T-helper 17 cell (primary cell): ENCODE results near the gene PPP1R3C. TPM values are rescaled to one million over a fixed set of nuclear protein-coding genes. Genes with fewer than 3 reads are reported as not detected.

Experiments used
- ATAC-seq: fragments of 150-1000 bp; cut with Tn5 transposase; 2 replicates; pipeline ENCODE4 v1.10.0; 2021; ENCODE audit warnings: mild to moderate bottlenecking, moderate library complexity
- DNase-seq, 3 donors: peaks; one replicate each; pipeline versions ENCODE4 v3.0.0 to v3.0.0-alpha.2; 2020 to 2021
- H3K9me3 ChIP-seq: one replicate; pipeline ENCODE4 v1.7.0; 2013; ENCODE audit warnings: low read length, mild to moderate bottlenecking; ENCODE audit not compliant: control insufficient read depth, poor library complexity, severe bottlenecking
- H3K27ac Mint-ChIP-seq: one replicate; pipeline ENCODE4 v1.8.0; 2022; ENCODE audit warnings: mild to moderate bottlenecking, moderate library complexity, mixed read lengths
- H3K27me3 Mint-ChIP-seq: one replicate; pipeline ENCODE4 v1.8.0; 2022; ENCODE audit warnings: mixed read lengths
- H3K36me3 Mint-ChIP-seq: one replicate; pipeline ENCODE4 v1.8.0; 2022; ENCODE audit warnings: low read depth, mixed read lengths
- H3K4me1 Mint-ChIP-seq: one replicate; pipeline ENCODE4 v1.8.0; 2022; ENCODE audit warnings: mild to moderate bottlenecking, mixed read lengths
- H3K4me3 Mint-ChIP-seq: one replicate; pipeline ENCODE4 v1.8.0; 2022; ENCODE audit warnings: mild to moderate bottlenecking, moderate library complexity, mixed read lengths
- total RNA-seq, 4 donors: library from RNA in 2 of 4; stranded (reverse) in 2 of 4; gene quantifications; one replicate each; pipeline ENCODE4 v1.2.3 and lab custom pipeline; 2022 to 2026

The PPP1R3C gene
- total RNA-seq (under 1 TPM in 1 of 2 donors, not detected in 1; 0.10 TPM), total RNA-seq (lab: John Stamatoyannopoulos, UW) (0 reads per million in 2 donors)

DNA sequence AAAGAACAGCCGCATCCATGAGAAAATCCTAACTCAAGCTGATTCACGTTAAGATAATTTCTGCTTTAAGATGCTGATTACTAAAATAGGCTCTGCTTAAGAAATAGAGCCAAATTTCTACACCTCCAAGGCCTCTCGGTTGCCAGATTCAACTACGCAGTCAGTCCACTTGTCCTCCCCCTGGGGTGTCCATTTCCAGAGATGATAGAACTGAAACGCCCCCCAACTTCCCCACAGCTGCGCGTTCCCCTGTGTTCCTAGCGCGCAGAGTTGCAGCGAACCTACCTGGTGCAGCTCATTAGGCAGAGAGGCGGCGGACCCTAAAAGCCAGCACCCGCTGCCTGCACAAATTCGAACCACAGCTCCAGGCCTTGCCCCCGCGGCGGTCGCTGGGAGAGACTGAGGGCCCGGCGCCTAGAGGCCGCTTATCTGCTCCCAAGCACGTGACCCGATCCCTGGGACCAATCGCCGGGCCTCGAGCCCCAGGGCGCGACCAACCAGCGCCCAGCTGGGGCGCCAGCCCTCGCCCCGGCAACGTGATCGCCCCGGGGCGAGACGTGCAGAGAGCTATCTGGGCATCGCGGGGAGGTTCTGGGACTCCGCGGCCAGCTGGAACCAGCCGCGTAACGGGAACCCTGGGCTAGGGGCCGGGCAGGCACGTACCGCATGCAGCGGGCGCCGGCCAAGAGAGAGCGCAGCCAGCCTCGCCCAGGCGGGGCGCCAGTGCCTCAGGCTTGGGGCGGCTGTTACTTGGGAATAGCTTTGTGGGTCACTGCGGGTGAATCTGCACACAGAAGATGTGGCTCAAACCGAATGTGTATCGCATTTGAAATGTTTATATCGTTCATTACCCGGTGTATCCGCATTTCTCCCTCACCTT is at the start of gene PPP1R3C:
PPP1R3C (minus strand) TSS at position 401 of the 880 bp plus-strand sequence; CDS start at position 299, 102 bp downstream.
- H3K9me3 ChIP-seq, result no peaks in the 10 kb centered on the region
- DNase-seq, result peak in 1 of 3 donors; percentile 4
- H3K4me1 Mint-ChIP-seq, result peaks cover 3% of the 10 kb centered on the region
- peak within 1 kb of the TSS; percentile 65 for H3K4me3 Mint-ChIP-seq
- H3K27me3 Mint-ChIP-seq, result peaks cover 71% of the 10 kb centered on the region
- H3K27ac Mint-ChIP-seq, result no peak within 1 kb of the TSS
- no peaks in the 10 kb centered on the region for H3K36me3 Mint-ChIP-seq
- peak; percentile 81 for ATAC-seq

DNA sequence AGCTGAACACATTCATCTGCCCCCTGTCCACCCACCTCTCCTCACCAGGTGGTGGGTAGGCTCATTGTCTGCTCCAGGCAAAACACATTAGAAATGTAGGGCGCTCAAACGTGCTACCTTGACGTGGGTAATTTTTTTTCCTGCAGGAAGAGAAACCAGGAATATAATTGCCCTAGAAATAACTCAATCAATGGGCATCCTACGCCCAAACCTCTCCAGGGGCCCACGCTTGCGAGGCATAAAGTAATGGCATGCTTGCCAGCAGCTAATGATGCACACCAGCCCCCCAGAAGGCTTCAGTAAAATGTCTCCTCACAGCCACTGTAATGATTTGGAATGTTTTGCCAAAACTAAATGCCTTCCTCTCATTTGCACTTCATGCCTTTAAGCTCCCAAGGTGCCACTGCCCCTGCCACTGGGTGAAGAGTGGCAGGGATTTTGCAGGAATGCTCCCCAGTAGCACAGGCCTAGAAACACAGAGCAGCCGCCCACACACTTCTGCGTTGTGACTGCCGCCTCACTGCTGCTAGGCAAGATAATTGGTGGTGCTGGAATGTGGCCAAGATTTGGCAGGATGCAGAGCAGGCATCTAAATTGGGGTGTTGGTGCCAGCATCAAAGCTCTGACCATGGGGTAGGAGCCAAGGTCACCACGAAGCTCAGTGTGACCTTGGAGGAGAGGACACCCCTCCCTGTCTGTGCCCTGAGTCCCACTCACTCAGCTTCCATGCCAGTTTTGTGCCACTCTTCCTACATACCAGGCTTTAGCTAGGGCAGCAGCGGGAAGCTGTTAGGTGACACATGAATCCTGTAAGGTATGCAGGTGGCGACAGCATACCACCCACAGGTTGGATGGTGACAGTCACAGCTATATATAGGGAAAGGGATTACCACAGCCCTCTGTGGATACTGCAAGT is 48.7 kb upstream of the PPP1R3C start:
- no peak for ATAC-seq
- H3K9me3 ChIP-seq, result no peaks in the 10 kb centered on the region
- DNase-seq, result no peak
- Mint-ChIP-seq H3K27me3 (peaks cover 7% of the 10 kb centered on the region), H3K27ac (no peak overlapping the region), H3K4me3 (no peak overlapping the region), H3K36me3 (no peaks in the 10 kb centered on the region), H3K4me1 (peaks cover 11% of the 10 kb centered on the region)

DNA sequence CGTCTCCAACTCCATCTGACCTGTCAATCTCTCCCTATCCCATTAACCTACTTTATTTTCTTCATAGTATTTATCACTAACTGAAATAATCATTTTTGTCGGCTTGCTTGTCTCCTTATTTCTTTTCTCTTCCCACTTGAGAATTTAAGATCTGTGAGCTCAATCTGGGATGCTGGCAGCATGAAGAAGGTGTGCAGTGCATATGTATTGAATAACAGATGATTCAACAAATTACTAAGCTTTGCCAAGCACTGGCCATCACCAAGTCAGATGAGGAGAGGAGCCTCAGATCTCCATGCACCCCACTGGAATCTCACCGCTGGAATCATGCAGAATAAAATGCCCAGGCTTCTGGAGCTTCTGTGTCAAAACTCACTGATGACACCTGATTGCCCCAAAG is 47.6 kb upstream of the PPP1R3C start:
- H3K4me3 Mint-ChIP-seq, result no peak overlapping the region
- H3K27me3 Mint-ChIP-seq, result no peaks in the 10 kb centered on the region
- no peak for ATAC-seq

DNA sequence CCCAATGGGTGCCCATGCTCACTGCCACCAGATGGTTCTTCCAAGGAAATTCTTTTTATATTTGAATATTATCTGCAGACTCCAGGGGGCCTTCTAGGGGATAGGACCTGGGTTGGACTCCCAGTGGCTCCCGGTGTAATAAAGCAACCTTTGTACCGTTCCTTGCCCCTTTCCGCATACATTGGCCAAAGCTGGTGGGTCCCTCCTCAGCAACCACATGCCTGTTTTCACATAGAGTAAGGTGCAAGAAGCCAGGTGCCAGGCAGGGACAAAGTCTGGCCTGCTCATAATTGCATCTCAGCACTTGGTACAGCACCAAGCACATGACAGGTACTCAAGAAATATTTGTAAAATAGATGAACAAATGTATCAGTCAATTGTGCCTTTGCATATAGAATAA is 46.4 kb upstream of the PPP1R3C start:
- DNase-seq, result no peak
- ATAC-seq, result no peak
- Mint-ChIP-seq H3K27me3 (no peaks in the 10 kb centered on the region), H3K4me3 (no peak overlapping the region), H3K27ac (no peak overlapping the region), H3K4me1 (peaks cover 8% of the 10 kb centered on the region), H3K36me3 (no peaks in the 10 kb centered on the region)
- no peaks in the 10 kb centered on the region for H3K9me3 ChIP-seq

More for the DNA sequence above, 47.6 kb upstream of the PPP1R3C start:
- Mint-ChIP-seq H3K27ac (no peak overlapping the region), H3K4me1 (peaks cover 11% of the 10 kb centered on the region), H3K36me3 (no peaks in the 10 kb centered on the region)
- DNase-seq, result no peak
- H3K9me3 ChIP-seq, result no peaks in the 10 kb centered on the region

DNA sequence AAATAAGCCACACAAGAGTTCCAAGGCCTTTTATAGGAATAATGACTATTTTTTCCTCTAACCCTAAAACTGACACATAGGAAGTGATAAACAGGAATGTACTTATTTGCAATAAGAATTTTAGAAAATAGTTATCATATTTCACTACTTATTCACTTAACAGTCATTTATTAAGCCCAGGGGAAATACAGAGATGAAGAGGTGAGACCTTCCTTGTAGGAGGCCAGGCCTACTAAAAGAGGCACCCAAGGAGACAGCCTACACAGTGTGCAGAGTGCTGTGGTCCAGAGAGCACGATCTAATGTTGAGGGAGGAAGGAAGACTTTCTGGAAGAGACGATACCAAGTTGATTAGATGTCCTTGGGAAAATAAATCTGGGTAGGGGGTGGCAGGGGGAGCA is 45.0 kb upstream of the PPP1R3C start:
- no peaks in the 10 kb centered on the region for H3K27me3 Mint-ChIP-seq
- H3K4me3 Mint-ChIP-seq, result no peak overlapping the region
- no peaks in the 10 kb centered on the region for H3K36me3 Mint-ChIP-seq
- no peaks in the 10 kb centered on the region for H3K9me3 ChIP-seq
- H3K4me1 Mint-ChIP-seq, result no peaks in the 10 kb centered on the region
- DNase-seq (no peak), ATAC-seq (no peak)
- H3K27ac Mint-ChIP-seq, result no peak overlapping the region

DNA sequence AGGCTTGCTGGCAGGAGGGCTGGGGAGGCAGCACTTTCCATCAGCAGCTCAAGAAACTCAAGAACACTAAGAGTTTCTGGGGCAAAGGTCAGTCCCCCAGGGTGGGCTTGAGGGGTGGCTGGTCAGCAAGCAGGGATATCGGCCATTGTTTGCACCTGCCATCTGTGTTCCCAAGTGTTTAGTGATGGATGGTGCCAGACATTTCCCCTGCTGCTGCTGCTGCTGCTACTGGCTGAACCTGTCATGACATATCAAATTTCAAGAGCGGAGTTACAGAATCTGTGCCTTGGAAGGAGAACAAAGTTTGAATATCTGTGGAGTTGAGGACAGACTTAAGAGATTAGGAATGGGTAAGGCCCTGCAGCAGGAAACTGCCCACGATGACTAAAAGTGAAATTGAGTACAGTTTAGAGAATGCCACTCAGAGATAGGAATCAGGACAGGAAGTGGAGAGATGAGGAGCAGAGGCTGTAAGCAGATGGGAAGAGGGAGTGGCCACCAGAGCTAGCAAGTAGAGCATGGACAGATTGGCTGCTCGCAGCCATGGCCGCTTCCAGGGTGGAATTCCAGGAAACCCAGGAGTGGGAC is 39.2 kb upstream of the PPP1R3C start:
- no peak overlapping the region for H3K4me3 Mint-ChIP-seq
- no peaks in the 10 kb centered on the region for H3K36me3 Mint-ChIP-seq
- no peaks in the 10 kb centered on the region for H3K9me3 ChIP-seq
- H3K27ac Mint-ChIP-seq, result no peak overlapping the region
- ATAC-seq, result no peak
- DNase-seq, result no peak
- peaks cover 3% of the 10 kb centered on the region for H3K4me1 Mint-ChIP-seq
- peaks cover 17% of the 10 kb centered on the region for H3K27me3 Mint-ChIP-seq

DNA sequence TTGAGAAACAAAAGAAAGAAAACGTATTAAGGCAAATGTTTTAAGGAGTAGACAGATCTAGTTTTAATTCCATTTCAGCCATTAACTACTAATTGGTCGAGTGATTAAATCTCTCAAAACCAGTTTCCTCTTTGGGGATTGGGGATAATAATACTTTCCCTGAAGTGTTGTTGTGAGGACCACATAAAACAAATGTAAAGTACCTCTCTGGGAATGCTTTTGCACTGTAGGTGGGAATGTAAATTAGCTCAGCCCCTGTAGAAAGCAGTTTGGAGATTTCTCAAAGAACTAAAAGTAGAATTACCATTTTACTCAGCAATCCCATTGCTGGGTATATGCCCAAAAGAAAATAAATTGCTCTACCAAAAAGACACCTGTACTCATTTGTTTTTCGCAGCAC is 36.0 kb upstream of the PPP1R3C start:
- Mint-ChIP-seq H3K27me3 (peaks cover 23% of the 10 kb centered on the region), H3K4me3 (no peak overlapping the region), H3K4me1 (peaks cover 3% of the 10 kb centered on the region), H3K36me3 (no peaks in the 10 kb centered on the region), H3K27ac (no peak overlapping the region)
- no peak for ATAC-seq
- DNase-seq, result no peak
- no peaks in the 10 kb centered on the region for H3K9me3 ChIP-seq

DNA sequence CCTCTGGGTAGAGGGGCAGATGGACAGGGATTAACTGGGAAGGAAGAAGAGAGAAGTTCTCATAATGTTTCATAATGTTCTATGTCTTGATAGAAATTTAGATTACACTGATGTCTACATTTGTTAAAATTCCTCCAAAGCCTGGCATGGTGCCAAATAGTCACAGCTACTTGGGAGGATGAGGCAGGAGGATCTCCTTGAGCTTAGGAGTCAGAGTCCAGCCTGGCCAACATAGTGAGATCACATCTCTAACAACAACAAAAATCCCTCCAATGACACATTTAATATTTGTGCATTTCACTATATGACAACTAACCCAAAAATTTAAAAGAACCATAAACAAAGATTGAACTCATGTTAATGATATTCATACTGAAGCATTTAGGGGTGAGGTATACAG is 33.0 kb upstream of the PPP1R3C start:
- H3K9me3 ChIP-seq, result no peaks in the 10 kb centered on the region
- Mint-ChIP-seq H3K27me3 (peaks cover 41% of the 10 kb centered on the region), H3K4me1 (no peaks in the 10 kb centered on the region), H3K27ac (no peak overlapping the region), H3K4me3 (no peak overlapping the region), H3K36me3 (peaks cover 3% of the 10 kb centered on the region)
- ATAC-seq, result no peak
- no peak for DNase-seq

DNA sequence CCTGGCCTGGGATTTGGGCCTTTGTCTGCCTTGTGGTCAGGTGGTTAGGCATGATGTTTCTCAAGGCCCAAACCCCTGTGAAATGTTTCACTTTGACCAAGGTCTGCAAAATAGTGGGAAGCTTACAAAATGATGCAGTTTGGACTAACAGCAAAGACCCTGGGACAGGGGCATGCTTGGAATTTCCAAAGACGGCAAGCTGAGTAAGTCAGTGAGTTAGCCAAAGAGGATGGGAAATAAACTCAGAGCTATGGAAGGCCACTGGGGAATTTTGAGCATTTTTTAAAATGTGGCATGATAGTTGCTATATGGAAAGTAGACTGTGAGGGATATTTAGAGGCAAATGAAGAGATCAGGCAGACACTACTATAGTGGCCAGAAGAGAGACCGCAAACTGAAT is 31.6 kb upstream of the PPP1R3C start:
- no peak for ATAC-seq
- no peak for DNase-seq
- H3K27ac Mint-ChIP-seq, result no peak overlapping the region
- no peak overlapping the region for H3K4me3 Mint-ChIP-seq
- H3K4me1 Mint-ChIP-seq, result no peaks in the 10 kb centered on the region
- peaks cover 45% of the 10 kb centered on the region for H3K27me3 Mint-ChIP-seq
- H3K36me3 Mint-ChIP-seq, result peaks cover 3% of the 10 kb centered on the region
- H3K9me3 ChIP-seq, result no peaks in the 10 kb centered on the region

DNA sequence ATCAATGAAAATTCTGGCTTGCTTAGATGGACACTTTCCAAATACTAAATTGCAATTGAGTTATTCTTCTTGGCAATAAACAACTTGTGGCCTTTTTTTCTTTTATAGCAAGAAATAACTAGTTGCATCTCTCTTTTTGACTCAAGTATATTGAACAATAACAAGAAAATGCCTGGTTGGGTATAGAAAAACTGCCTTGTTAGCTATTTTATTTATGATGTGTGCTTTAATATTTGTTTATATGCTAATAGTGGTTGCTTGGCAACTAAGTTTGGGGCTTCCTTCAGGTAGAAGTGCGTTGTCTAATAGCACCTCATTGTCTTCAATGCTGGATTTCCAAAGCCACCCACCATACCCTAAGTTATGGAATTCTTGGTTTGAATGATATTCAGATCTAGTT is 30.1 kb upstream of the PPP1R3C start:
- Mint-ChIP-seq H3K27ac (no peak overlapping the region), H3K4me1 (no peaks in the 10 kb centered on the region), H3K27me3 (peaks cover 43% of the 10 kb centered on the region), H3K4me3 (no peak overlapping the region), H3K36me3 (peaks cover 3% of the 10 kb centered on the region)
- no peaks in the 10 kb centered on the region for H3K9me3 ChIP-seq
- DNase-seq (no peak), ATAC-seq (no peak)

DNA sequence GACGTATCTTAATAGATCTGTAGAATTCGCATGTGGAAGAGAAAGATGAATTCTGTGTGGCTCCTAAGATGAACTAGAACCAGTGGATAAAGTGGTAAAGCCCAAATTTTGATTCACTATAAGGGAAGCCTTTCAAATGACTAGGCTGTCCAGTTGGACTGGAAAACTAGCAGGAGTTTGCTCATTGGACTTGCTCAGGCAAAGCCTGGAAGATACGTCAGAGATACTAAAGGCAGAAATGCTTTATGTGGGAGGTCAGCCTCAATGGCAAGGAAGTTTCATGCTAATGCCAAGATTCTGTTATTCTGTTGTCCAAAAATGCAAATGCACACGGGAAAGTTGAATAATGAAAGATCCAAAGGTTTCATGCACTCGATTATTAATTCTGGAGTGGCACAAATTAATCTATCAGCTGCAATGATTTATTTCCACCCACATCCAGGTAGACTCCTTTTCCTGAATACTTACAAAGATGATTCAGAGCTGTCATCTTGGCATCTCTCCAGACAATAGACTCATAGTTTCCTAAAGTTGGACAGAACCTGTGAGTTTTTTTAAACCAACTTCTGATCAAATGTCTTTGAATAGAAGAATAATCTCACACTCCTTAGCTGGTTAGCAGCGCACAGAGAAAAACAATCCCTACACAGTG is 20.5 kb upstream of the PPP1R3C start:
- peaks cover 3% of the 10 kb centered on the region for H3K9me3 ChIP-seq
- H3K27me3 Mint-ChIP-seq, result peaks cover 6% of the 10 kb centered on the region
- H3K36me3 Mint-ChIP-seq, result no peaks in the 10 kb centered on the region
- no peaks in the 10 kb centered on the region for H3K4me1 Mint-ChIP-seq
- H3K4me3 Mint-ChIP-seq, result no peak overlapping the region
- DNase-seq (no peak), ATAC-seq (no peak)
- no peak overlapping the region for H3K27ac Mint-ChIP-seq

DNA sequence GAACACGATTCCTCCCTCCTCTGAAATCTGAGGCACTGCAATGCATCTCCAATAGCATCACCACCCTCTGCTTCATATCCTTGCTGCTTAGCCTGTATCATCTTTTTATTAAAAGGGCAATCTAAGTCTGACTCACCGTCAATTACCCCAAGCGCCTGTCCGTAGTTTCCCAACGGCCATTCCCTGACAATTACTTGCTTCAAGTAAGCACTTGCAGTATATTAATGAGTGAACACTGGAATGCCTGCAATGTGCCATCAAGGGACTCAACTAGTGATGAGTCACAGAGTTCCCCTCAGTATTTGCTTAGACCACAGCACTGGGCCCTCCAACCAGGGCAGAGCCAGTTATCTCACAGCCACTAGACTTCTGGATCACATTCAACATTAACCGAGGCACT is 19.5 kb upstream of the PPP1R3C start:
- no peaks in the 10 kb centered on the region for H3K4me1 Mint-ChIP-seq
- ATAC-seq, result no peak

More for the DNA sequence above, 19.5 kb upstream of the PPP1R3C start:
- peaks cover 3% of the 10 kb centered on the region for H3K9me3 ChIP-seq
- Mint-ChIP-seq H3K4me3 (no peak overlapping the region), H3K27me3 (peaks cover 13% of the 10 kb centered on the region), H3K36me3 (no peaks in the 10 kb centered on the region), H3K27ac (no peak overlapping the region)
- DNase-seq, result no peak
